HS-5 (cell line): ENCODE measurements around the gene LPCAT2.

Experiments used
- DNase-seq: peaks from one replicate; pipeline ENCODE4 v3.0.0-alpha.2; 2012; ENCODE audit warnings: low read depth

Gene LPCAT2

GRCh38 chr16:55480228-55480655, 28.6 kb upstream of the LPCAT2 start:
- DNase-seq = no peak

- DNase-seq = no peak
Measured at GRCh38 chr16:55481023-55481422, 27.8 kb upstream of the LPCAT2 start.

GRCh38 chr16:55482056-55482455, 26.8 kb upstream of the LPCAT2 start:
- no peak for DNase-seq

- DNase-seq = peak; percentile 47
Measured at GRCh38 chr16:55487048-55487803, 21.6 kb upstream of the LPCAT2 start.

GRCh38 chr16:55488306-55488705, 20.6 kb upstream of the LPCAT2 start:
- DNase-seq = no peak

GRCh38 chr16:55489119-55489955, 19.5 kb upstream of the LPCAT2 start:
- no peak for DNase-seq

- DNase-seq = no peak
Measured at GRCh38 chr16:55489956-55490265, 19.0 kb upstream of the LPCAT2 start.

- DNase-seq = no peak
Measured at GRCh38 chr16:55490301-55490700, 18.6 kb upstream of the LPCAT2 start.

- DNase-seq = no peak
Measured at GRCh38 chr16:55491691-55492090, 17.2 kb upstream of the LPCAT2 start.

GRCh38 chr16:55492756-55493380, 16.0 kb upstream of the LPCAT2 start:
- no peak for DNase-seq

GRCh38 chr16:55494994-55495421, 13.9 kb upstream of the LPCAT2 start:
- DNase-seq = no peak

- DNase-seq = no peak
Measured at GRCh38 chr16:55495616-55496289, 13.1 kb upstream of the LPCAT2 start.

- DNase-seq = no peak
Measured at GRCh38 chr16:55496509-55497145, 12.2 kb upstream of the LPCAT2 start.

GRCh38 chr16:55497558-55497957, 11.3 kb upstream of the LPCAT2 start:
- no peak for DNase-seq

GRCh38 chr16:55498101-55498500, 10.8 kb upstream of the LPCAT2 start:
- no peak for DNase-seq

- no peak for DNase-seq
Measured at GRCh38 chr16:55499281-55499680, 9.6 kb upstream of the LPCAT2 start.

- DNase-seq = peak; percentile 87
Measured at GRCh38 chr16:55499951-55500529, 8.8 kb upstream of the LPCAT2 start.

- no peak for DNase-seq
Measured at GRCh38 chr16:55500530-55501011, 8.3 kb upstream of the LPCAT2 start.

- no peak for DNase-seq
Measured at GRCh38 chr16:55501549-55502322, 7.1 kb upstream of the LPCAT2 start.

GRCh38 chr16:55502801-55503366, 6.0 kb upstream of the LPCAT2 start:
- DNase-seq = no peak
